ENCODE measurements around the gene MBOAT2.

Gene MBOAT2

GRCh38 chr2:8886876-8887275, 116.6 kb downstream of the MBOAT2 start:
- Histone ChIP-seq H3K9ac (ENCODE audit: low read depth, low read length, poor library complexity) (no peak overlapping the region), H3K4me2 (ENCODE audit: insufficient read depth, low read length, poor library complexity, severe bottlenecking) (no peak overlapping the region), H3K27ac (replicated peaks; ENCODE audit: low read length) (no peak overlapping the region), H3K18ac (ENCODE audit: low read length) (no peak overlapping the region), H3K9me3 (replicated peaks in 1 of 2; ENCODE audit: control insufficient read depth in 2 of 2, insufficient read depth in 1 of 2, low read depth in 1 of 2, low read length in 2 of 2) (peaks cover 0 to 2% of the 10 kb centered on the region in 2 donors), H3K79me1 (ENCODE audit: low read depth, low read length) (no peaks in the 10 kb centered on the region), H3K27me3 (ENCODE audit: control insufficient read depth in 3 of 3, insufficient read depth in 3 of 3, low read depth in 1 of 3, low read length in 3 of 3) (no peaks in the 10 kb centered on the region), H3K36me3 (replicated peaks in 1 of 2; ENCODE audit: control insufficient read depth in 2 of 2, insufficient read depth in 2 of 2, low read length in 2 of 2) (peaks cover 0 to 10% of the 10 kb centered on the region in 2 donors), H2BK120ac (ENCODE audit: low read depth, low read length) (no peak overlapping the region), H2BK12ac (ENCODE audit: low read length) (no peak overlapping the region), H3K4me3 (ENCODE audit: low read length in 2 of 2) (no peak overlapping the region), H3K4me1 (ENCODE audit: control insufficient read depth in 2 of 2, insufficient read depth in 1 of 2, low read depth in 1 of 2, low read length in 2 of 2) (no peaks in the 10 kb centered on the region), H4K8ac (ENCODE audit: low read depth, low read length) (no peak overlapping the region), H4K91ac (ENCODE audit: low read depth, low read length, poor library complexity) (no peak overlapping the region), H3K23ac (ENCODE audit: low read depth, low read length, poor library complexity) (no peak overlapping the region), H3K14ac (ENCODE audit: low read length) (no peak overlapping the region), H2BK15ac (ENCODE audit: low read length) (no peak overlapping the region), H3K4ac (ENCODE audit: low read length) (no peak overlapping the region), H2AK5ac (ENCODE audit: low read depth, low read length) (no peak overlapping the region), H2AFZ (ENCODE audit: low read length) (no peak overlapping the region), H2BK5ac (ENCODE audit: low read length) (no peak overlapping the region)
- no peak for DNase-seq (ENCODE audit: low spot score)
- WGBS, 2 donors (ENCODE audit: extremely low coverage in 2 of 2, insufficient read length in 2 of 2, insufficient replicate concordance in 1 of 2), result no CpG with 5 or more reads among the region's 2 CpGs

- Histone ChIP-seq H3K18ac (ENCODE audit: low read length) (no peak overlapping the region), H3K23ac (ENCODE audit: low read depth, low read length, poor library complexity) (no peak overlapping the region), H3K79me1 (ENCODE audit: low read depth, low read length) (no peaks in the 10 kb centered on the region), H2BK5ac (ENCODE audit: low read length) (no peak overlapping the region), H2BK12ac (ENCODE audit: low read length) (no peak overlapping the region), H3K27ac (replicated peaks; ENCODE audit: low read length) (no peak overlapping the region), H4K91ac (ENCODE audit: low read depth, low read length, poor library complexity) (no peak overlapping the region), H2AFZ (ENCODE audit: low read length) (no peak overlapping the region), H2BK15ac (ENCODE audit: low read length) (no peak overlapping the region), H3K27me3 (ENCODE audit: control insufficient read depth in 3 of 3, insufficient read depth in 3 of 3, low read depth in 1 of 3, low read length in 3 of 3) (no peaks in the 10 kb centered on the region), H3K14ac (ENCODE audit: low read length) (no peak overlapping the region), H3K4me2 (ENCODE audit: insufficient read depth, low read length, poor library complexity, severe bottlenecking) (no peak overlapping the region), H2AK5ac (ENCODE audit: low read depth, low read length) (no peak overlapping the region), H3K9me3 (replicated peaks in 1 of 2; ENCODE audit: control insufficient read depth in 2 of 2, insufficient read depth in 1 of 2, low read depth in 1 of 2, low read length in 2 of 2) (peaks cover 0 to 2% of the 10 kb centered on the region in 2 donors), H3K4me1 (ENCODE audit: control insufficient read depth in 2 of 2, insufficient read depth in 1 of 2, low read depth in 1 of 2, low read length in 2 of 2) (no peaks in the 10 kb centered on the region), H3K4ac (ENCODE audit: low read length) (no peak overlapping the region), H3K4me3 (ENCODE audit: low read length in 2 of 2) (no peak overlapping the region), H3K36me3 (replicated peaks in 1 of 2; ENCODE audit: control insufficient read depth in 2 of 2, insufficient read depth in 2 of 2, low read length in 2 of 2) (peaks cover 0 to 17% of the 10 kb centered on the region in 2 donors), H3K9ac (ENCODE audit: low read depth, low read length, poor library complexity) (no peak overlapping the region), H4K8ac (ENCODE audit: low read depth, low read length) (no peak overlapping the region), H2BK120ac (ENCODE audit: low read depth, low read length) (no peak overlapping the region)
- DNase-seq (ENCODE audit: low spot score), result no peak
- no CpG with 5 or more reads among the region's 1 CpG for WGBS, 2 donors (ENCODE audit: extremely low coverage in 2 of 2, insufficient read length in 2 of 2, insufficient replicate concordance in 1 of 2)
These were observed 117.3 kb downstream of the MBOAT2 start for GRCh38 chr2:8886202-8886518.

GRCh38 chr2:8885449-8886201, 117.9 kb downstream of the MBOAT2 start:
- Histone ChIP-seq H3K9ac (ENCODE audit: low read depth, low read length, poor library complexity) (no peak overlapping the region), H3K23ac (ENCODE audit: low read depth, low read length, poor library complexity) (no peak overlapping the region), H2BK15ac (ENCODE audit: low read length) (no peak overlapping the region), H2AFZ (ENCODE audit: low read length) (no peak overlapping the region), H3K27ac (replicated peaks; ENCODE audit: low read length) (no peak overlapping the region), H3K4me1 (ENCODE audit: control insufficient read depth in 2 of 2, insufficient read depth in 1 of 2, low read depth in 1 of 2, low read length in 2 of 2) (no peaks in the 10 kb centered on the region), H3K14ac (ENCODE audit: low read length) (no peak overlapping the region), H2AK5ac (ENCODE audit: low read depth, low read length) (no peak overlapping the region), H3K4ac (ENCODE audit: low read length) (no peak overlapping the region), H2BK12ac (ENCODE audit: low read length) (no peak overlapping the region), H3K4me3 (ENCODE audit: low read length in 2 of 2) (no peak overlapping the region), H2BK5ac (ENCODE audit: low read length) (no peak overlapping the region), H4K8ac (ENCODE audit: low read depth, low read length) (no peak overlapping the region), H3K4me2 (ENCODE audit: insufficient read depth, low read length, poor library complexity, severe bottlenecking) (no peak overlapping the region), H3K27me3 (ENCODE audit: control insufficient read depth in 3 of 3, insufficient read depth in 3 of 3, low read depth in 1 of 3, low read length in 3 of 3) (no peaks in the 10 kb centered on the region), H3K79me1 (ENCODE audit: low read depth, low read length) (no peaks in the 10 kb centered on the region), H3K18ac (ENCODE audit: low read length) (no peak overlapping the region), H2BK120ac (ENCODE audit: low read depth, low read length) (no peak overlapping the region), H4K91ac (ENCODE audit: low read depth, low read length, poor library complexity) (no peak overlapping the region), H3K36me3 (replicated peaks in 1 of 2; ENCODE audit: control insufficient read depth in 2 of 2, insufficient read depth in 2 of 2, low read length in 2 of 2) (peaks cover 0 to 22% of the 10 kb centered on the region in 2 donors), H3K9me3 (replicated peaks in 1 of 2; ENCODE audit: control insufficient read depth in 2 of 2, insufficient read depth in 1 of 2, low read depth in 1 of 2, low read length in 2 of 2) (peaks cover 0 to 2% of the 10 kb centered on the region in 2 donors)
- no peak for DNase-seq (ENCODE audit: low spot score)
- no CpG with 5 or more reads among the region's 7 CpGs for WGBS, 2 donors (ENCODE audit: extremely low coverage in 2 of 2, insufficient read length in 2 of 2, insufficient replicate concordance in 1 of 2)

- Histone ChIP-seq H3K4me3 (ENCODE audit: low read length in 2 of 2) (no peak overlapping the region), H3K79me1 (ENCODE audit: low read depth, low read length) (no peaks in the 10 kb centered on the region), H4K8ac (ENCODE audit: low read depth, low read length) (no peak overlapping the region), H3K23ac (ENCODE audit: low read depth, low read length, poor library complexity) (no peak overlapping the region), H3K27me3 (ENCODE audit: control insufficient read depth in 3 of 3, insufficient read depth in 3 of 3, low read depth in 1 of 3, low read length in 3 of 3) (no peaks in the 10 kb centered on the region), H3K9me3 (replicated peaks in 1 of 2; ENCODE audit: control insufficient read depth in 2 of 2, insufficient read depth in 1 of 2, low read depth in 1 of 2, low read length in 2 of 2) (peaks cover 0 to 2% of the 10 kb centered on the region in 2 donors), H2AFZ (ENCODE audit: low read length) (no peak overlapping the region), H3K9ac (ENCODE audit: low read depth, low read length, poor library complexity) (no peak overlapping the region), H2BK5ac (ENCODE audit: low read length) (no peak overlapping the region), H3K36me3 (replicated peaks in 1 of 2; ENCODE audit: control insufficient read depth in 2 of 2, insufficient read depth in 2 of 2, low read length in 2 of 2) (peaks cover 0 to 30% of the 10 kb centered on the region in 2 donors), H4K91ac (ENCODE audit: low read depth, low read length, poor library complexity) (no peak overlapping the region), H3K4ac (ENCODE audit: low read length) (no peak overlapping the region), H3K18ac (ENCODE audit: low read length) (no peak overlapping the region), H2AK5ac (ENCODE audit: low read depth, low read length) (no peak overlapping the region), H2BK15ac (ENCODE audit: low read length) (no peak overlapping the region), H3K4me1 (ENCODE audit: control insufficient read depth in 2 of 2, insufficient read depth in 1 of 2, low read depth in 1 of 2, low read length in 2 of 2) (no peaks in the 10 kb centered on the region), H3K4me2 (ENCODE audit: insufficient read depth, low read length, poor library complexity, severe bottlenecking) (no peak overlapping the region), H2BK120ac (ENCODE audit: low read depth, low read length) (no peak overlapping the region), H3K27ac (replicated peaks; ENCODE audit: low read length) (no peak overlapping the region), H2BK12ac (ENCODE audit: low read length) (no peak overlapping the region), H3K14ac (ENCODE audit: low read length) (no peak overlapping the region)
- WGBS, 2 donors (ENCODE audit: extremely low coverage in 2 of 2, insufficient read length in 2 of 2, insufficient replicate concordance in 1 of 2), result no CpG with 5 or more reads among the region's 4 CpGs
- DNase-seq (ENCODE audit: low spot score), result no peak
These were observed 118.7 kb downstream of the MBOAT2 start for GRCh38 chr2:8884812-8885211.

Data from neuronal stem cell (in vitro differentiated cells).